ENCODE results near the gene NANOG.

DNA sequence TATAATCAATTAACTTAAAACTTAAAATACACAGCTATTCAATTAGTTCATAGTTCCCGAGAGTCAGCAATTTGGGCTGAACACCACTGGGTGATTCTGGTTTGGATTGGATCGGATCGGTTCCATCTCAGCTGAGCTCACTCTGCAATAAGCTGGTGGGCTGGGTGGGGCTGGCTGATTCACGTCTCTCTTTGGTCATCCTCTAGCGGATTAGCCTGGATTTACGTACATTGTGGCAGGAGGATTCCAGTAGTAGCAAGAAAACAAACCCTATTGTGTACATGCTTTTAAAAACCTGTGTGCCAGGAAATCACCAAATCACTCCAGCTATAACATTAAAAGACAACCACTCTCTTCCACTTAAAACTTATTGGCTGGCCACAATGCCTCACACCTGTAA, 38.9 kb upstream of the NANOG start:
- TF ChIP-seq, protein P1, sequence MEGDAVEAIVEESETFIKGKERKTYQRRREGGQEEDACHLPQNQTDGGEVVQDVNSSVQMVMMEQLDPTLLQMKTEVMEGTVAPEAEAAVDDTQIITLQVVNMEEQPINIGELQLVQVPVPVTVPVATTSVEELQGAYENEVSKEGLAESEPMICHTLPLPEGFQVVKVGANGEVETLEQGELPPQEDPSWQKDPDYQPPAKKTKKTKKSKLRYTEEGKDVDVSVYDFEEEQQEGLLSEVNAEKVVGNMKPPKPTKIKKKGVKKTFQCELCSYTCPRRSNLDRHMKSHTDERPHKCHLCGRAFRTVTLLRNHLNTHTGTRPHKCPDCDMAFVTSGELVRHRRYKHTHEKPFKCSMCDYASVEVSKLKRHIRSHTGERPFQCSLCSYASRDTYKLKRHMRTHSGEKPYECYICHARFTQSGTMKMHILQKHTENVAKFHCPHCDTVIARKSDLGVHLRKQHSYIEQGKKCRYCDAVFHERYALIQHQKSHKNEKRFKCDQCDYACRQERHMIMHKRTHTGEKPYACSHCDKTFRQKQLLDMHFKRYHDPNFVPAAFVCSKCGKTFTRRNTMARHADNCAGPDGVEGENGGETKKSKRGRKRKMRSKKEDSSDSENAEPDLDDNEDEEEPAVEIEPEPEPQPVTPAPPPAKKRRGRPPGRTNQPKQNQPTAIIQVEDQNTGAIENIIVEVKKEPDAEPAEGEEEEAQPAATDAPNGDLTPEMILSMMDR (conservative IDR thresholded peaks at IDR 0.05; ENCODE audit: low read depth, low read length), result no peak
- TF ChIP-seq EZH2 (IDR thresholded peaks at IDR 0.05; ENCODE audit: low read length, unreplicated experiment), result no peak
